GM10248 (cell line): ENCODE data around the gene NACC2.
A peak's percentile ranks its signal among the peaks of the same experiment; 100 is the strongest.

Source experiments
- CTCF ChIA-PET: fragments of 300-600 bp; sonication (Branson Sonifier 250); formaldehyde crosslinking; extraction: SDS; loops from one replicate; lab custom pipeline; 2021; ENCODE audit warnings: antibody characterized with exemption; lab: Yijun Ruan, JAX
- POLR2A ChIA-PET: fragments of 350-650 bp; sonication (Branson Sonifier 250); formaldehyde crosslinking; extraction: SDS; loops from one replicate; lab custom pipeline; 2020; ENCODE audit warnings: antibody characterized with exemption; lab: Yijun Ruan, JAX
- DNase-seq: peaks from one replicate; pipeline ENCODE4 v3.0.0; 2012; ENCODE audit errors: extremely low spot score
- TF ChIP-seq, protein P1 (sequence below): IDR thresholded peaks from 2 replicates; pipeline ENCODE4 v1.5.1; 2012; ENCODE audit warnings: mild to moderate bottlenecking, low read depth; ENCODE audit errors: extremely low read depth, missing control alignments, control extremely low read depth

Gene NACC2

DNA sequence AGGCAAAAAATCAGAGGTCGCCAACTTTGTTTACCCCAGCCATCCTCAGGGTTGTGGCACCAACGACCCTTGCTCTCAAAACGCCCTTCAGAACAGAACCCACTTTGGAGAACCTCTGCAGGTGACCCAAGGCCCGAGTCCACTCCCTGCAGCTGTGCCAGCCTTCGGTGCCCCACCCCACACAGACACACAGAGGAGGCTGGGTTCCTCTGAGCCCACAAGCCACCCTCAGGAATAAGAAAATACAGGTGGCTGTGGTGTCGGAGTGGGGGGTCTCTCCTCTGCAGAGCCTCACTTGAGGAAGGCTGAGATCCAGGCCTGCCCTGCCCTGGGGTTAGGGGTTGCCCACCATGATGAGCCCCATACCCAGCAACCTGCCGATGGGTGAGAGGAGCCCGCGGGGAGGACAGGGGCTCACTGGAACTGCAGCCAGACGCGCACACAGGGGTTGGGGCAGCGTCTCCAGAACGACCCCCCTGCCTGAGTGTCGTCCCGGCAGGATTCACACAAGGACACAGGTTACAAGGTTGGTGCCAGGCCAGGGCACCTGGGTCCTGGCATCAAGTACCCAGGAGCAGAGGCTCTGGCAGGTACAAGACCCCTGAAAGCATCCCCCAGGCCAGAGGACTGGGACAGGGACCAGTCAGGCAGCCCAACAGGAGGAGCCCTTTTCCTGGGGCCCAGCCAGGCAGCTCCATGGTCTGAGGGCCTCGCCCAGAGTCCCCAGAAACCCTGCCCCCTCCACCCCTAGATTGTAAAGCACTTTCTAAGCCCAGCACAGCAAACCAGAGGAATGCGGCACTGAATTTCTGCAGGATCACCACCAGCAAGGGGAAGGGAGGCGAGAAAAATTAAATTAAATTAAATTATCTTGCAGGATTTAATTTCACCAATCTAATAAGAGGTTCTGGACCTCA, 40.0 kb downstream of the NACC2 start:
- CTCF ChIA-PET = no interaction called here

DNA sequence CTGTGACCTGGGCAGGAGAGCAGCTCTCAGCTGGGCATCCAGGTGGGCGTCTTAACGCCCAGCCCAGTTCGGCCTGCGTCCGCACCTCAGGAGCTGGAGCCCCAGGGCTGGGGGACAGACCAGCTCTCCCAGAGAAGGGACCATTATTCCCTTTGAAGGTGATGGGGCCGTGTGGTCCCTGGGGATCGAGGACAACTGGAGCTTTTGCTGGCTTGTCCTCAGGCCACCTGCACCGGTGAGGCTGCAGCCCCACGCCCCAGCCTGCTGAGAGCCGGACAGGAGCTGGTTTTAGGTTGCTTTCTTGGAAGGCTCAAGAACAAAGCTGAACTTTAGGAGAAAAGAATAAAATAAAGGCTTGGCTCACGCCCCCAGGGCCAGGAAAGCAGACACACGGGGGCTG, 40.9 kb downstream of the NACC2 start:
- ChIA-PET CTCF (interaction anchor here (0.9 kb wide), 1 partner anchor 31 kb away, joined by 3 read pairs; no protein-coding TSS in a partner anchor), POLR2A (no interaction called here)
- TF ChIP-seq, protein P1, sequence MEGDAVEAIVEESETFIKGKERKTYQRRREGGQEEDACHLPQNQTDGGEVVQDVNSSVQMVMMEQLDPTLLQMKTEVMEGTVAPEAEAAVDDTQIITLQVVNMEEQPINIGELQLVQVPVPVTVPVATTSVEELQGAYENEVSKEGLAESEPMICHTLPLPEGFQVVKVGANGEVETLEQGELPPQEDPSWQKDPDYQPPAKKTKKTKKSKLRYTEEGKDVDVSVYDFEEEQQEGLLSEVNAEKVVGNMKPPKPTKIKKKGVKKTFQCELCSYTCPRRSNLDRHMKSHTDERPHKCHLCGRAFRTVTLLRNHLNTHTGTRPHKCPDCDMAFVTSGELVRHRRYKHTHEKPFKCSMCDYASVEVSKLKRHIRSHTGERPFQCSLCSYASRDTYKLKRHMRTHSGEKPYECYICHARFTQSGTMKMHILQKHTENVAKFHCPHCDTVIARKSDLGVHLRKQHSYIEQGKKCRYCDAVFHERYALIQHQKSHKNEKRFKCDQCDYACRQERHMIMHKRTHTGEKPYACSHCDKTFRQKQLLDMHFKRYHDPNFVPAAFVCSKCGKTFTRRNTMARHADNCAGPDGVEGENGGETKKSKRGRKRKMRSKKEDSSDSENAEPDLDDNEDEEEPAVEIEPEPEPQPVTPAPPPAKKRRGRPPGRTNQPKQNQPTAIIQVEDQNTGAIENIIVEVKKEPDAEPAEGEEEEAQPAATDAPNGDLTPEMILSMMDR = no peak
- no peak for DNase-seq

More for the DNA sequence above, 40.0 kb downstream of the NACC2 start:
- POLR2A ChIA-PET = no interaction called here
- DNase-seq = no peak
- TF ChIP-seq, protein P1 = no peak

DNA sequence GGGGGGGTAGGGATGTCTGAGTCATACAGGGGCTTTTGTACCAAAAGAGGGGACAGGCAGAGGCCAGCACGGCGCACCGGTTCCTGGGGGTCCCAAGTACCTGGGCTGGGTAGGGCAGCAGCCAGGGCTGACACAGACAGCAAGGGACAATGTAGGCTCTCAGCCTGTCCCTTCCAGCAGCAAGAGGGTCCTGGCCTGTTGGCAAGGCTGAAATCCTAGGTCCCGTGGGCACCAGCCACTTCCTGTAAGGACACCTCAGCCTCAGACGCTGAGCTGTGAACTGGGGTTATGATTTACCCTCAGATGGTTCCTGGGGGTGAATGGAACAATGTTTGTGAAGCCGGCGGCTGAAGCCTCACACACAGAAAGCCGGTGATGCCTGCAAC, 41.3 kb downstream of the NACC2 start:
- CTCF ChIA-PET = interaction anchor here (0.9 kb wide), 1 partner anchor 31 kb away, joined by 3 read pairs; no protein-coding TSS in a partner anchor
- TF ChIP-seq, protein P1 = no peak
- POLR2A ChIA-PET = no interaction called here
- peak; percentile 10 for DNase-seq

DNA sequence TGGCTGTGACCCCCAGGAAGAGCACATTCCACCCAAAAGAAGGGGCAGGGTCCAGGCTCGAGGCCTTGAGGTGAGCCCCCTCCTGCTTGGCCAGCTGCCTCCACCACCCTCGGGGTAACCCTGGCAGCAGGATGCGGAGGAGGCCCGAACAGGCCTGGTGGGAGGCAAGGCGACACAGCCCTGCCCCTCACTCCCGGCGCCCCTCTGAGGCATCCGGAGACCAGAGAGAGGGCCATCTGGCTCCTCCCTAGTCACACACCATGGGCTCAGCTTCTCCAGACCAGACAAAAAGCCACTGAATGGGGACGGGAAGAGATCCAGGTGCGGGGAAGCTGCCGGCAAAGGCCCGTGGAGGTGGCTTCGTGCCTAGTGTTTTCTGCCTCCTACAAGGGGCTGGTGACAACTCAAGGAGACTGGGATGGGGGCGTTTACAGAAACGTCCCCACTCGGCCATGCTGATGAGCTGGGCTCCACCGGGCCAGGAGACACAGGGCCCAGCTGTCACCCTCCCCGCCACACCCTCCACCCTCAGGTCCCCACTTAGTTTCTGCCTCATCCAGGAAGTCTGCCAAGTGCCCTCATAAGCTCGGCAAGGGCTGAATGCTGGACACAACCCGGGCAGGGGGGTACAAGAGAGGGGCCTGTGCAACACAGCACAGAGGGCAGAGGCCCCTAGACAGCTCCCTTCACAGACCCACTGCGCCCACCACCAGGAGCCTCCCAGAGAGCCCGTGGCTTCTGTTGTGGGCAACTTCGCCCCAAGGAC, 41.9 kb downstream of the NACC2 start:
- DNase-seq = no peak
- TF ChIP-seq, protein P1 = no peak
- CTCF ChIA-PET = no interaction called here
- POLR2A ChIA-PET = no interaction called here

DNA sequence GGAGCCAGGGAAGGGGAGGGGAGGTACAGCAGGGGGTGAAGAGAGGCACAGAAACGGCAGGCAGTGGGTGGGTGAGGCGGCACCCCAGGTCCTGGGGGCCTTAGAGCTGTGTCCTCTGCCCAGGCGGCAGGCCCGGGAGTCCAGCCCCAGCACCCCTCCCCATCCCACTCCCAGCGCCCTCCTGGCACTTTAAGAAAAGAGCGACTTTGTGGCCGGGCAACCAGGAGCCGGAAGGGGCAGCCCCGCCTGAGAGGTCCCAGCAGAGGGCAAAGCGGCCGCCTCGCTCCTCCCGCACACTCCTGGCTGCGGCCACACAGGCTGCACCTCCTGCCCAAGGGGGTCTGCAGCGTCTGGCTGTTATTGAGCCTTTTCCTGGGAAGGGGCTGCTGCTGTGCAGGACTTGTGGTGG, 42.6 kb downstream of the NACC2 start:
- no peak for DNase-seq
- ChIA-PET POLR2A (no interaction called here), CTCF (no interaction called here)

DNA sequence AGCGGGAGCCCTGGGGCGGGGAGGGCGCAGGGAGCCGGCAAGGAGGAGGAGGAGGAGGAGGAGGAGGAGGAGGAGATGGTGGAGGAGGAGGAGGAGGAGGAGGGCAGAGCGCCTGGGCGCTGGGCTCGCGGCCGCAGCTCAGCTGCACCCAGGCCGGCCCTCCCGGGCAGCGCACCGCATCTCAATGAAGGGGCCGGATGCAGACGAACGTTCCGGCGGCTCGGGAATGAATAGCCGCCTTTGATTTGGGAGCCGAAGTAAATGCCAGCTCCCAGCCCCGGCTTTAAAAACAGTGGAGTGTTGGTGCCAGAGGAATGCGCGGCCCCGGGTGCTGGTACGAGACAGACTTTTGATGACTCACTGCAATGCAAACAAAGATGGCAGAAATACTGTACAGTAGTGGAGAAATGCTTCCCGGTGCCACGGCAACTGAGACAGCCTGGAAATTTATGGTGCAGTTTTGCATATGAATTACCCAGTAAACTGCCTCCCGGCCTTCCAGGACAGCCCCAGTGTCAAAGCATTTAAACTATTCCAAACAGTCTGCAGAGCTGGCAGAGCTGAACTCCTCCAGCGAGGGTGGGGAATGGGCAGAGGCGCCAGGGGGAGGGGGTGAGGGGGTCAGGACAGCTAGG, 43.1 kb downstream of the NACC2 start:
- DNase-seq = peak; percentile 18
- TF ChIP-seq, protein P1 = no peak
- ChIA-PET CTCF (no interaction called here), POLR2A (no interaction called here)

More for the DNA sequence above, 42.6 kb downstream of the NACC2 start:
- TF ChIP-seq, protein P1 = no peak
